WTC11 (cell line): ENCODE measurements around the gene RP2. TPM values are rescaled to one million over a fixed set of nuclear protein-coding genes. Genes with fewer than 3 reads are reported as not detected.

ENCODE experiments used
- ATAC-seq: fragments of 200-7000 bp; cut with Tn5 transposase; 2 replicates; pipeline ENCODE4 v1.10.0; 2021; ENCODE audit warnings: mild to moderate bottlenecking, moderate library complexity
- CTCF ChIA-PET: fragments of 300-600 bp; sonication (Branson Sonifier 250); formaldehyde crosslinking; loops from one replicate; lab custom pipeline; 2021; ENCODE audit warnings: antibody characterized with exemption; lab: Charles Lee
- POLR2A ChIA-PET: fragments of 350-600 bp; sonication (Branson Sonifier 250); formaldehyde crosslinking; loops from one replicate; lab custom pipeline; 2021; ENCODE audit warnings: antibody characterized with exemption; lab: Charles Lee
- DNase-seq: peaks from one replicate; pipeline ENCODE4 v3.0.0; 2021; ENCODE audit warnings: low spot score
- H3K27ac Mint-ChIP-seq: 2 replicates; pipeline ENCODE4 v1.8.0; 2021; ENCODE audit warnings: mixed read lengths
- H3K27me3 Mint-ChIP-seq: 2 replicates; pipeline ENCODE4 v1.8.0; 2021; ENCODE audit warnings: low read depth, mild to moderate bottlenecking, moderate library complexity, mixed read lengths
- H3K36me3 Mint-ChIP-seq: 2 replicates; pipeline ENCODE4 v1.8.0; 2021; ENCODE audit warnings: mixed read lengths
- H3K4me1 Mint-ChIP-seq: 2 replicates; pipeline ENCODE4 v1.8.0; 2022; ENCODE audit warnings: mixed read lengths
- H3K4me3 Mint-ChIP-seq: 2 replicates; pipeline ENCODE4 v1.8.0; 2021; ENCODE audit warnings: mild to moderate bottlenecking, moderate library complexity, mixed read lengths
- H3K9me3 Mint-ChIP-seq: 2 replicates; pipeline ENCODE4 v1.8.0; 2021; ENCODE audit warnings: mixed read lengths
- EMX1 ChIP-seq: fragments of 250-450 bp; sonication (Bioruptor Pico); IDR thresholded peaks from 2 replicates; pipeline ENCODE4 v1.8.0; 2021; ENCODE audit warnings: mild to moderate bottlenecking
- ESRRA ChIP-seq: sonication (generic); formaldehyde crosslinking; IDR thresholded peaks from 2 replicates; pipeline ENCODE4 v1.8.1; 2022; ENCODE audit warnings: mild to moderate bottlenecking, missing genetic modification reagents, borderline replicate concordance
- GTF2I ChIP-seq: fragments of 250-450 bp; sonication (Bioruptor Pico); conservative IDR thresholded peaks from 2 replicates; pipeline ENCODE4 v1.4.0; 2021; ENCODE audit warnings: mild to moderate bottlenecking
- IRF1 ChIP-seq: sonication (generic); formaldehyde crosslinking; IDR thresholded peaks from 2 replicates; pipeline ENCODE4 v1.8.0; 2023; ENCODE audit warnings: missing genetic modification reagents
- IRF2 ChIP-seq: sonication (generic); formaldehyde crosslinking; IDR thresholded peaks from 2 replicates; pipeline ENCODE4 v1.8.0; 2022; ENCODE audit warnings: low read depth, missing genetic modification reagents, borderline replicate concordance
- KAT7 ChIP-seq: sonication (generic); formaldehyde crosslinking; IDR thresholded peaks from 2 replicates; pipeline ENCODE4 v1.8.1; 2023; ENCODE audit warnings: missing genetic modification reagents, mild to moderate bottlenecking, borderline replicate concordance
- NR1H2 ChIP-seq: sonication (generic); formaldehyde crosslinking; IDR thresholded peaks from 2 replicates; pipeline ENCODE4 v1.9.0; 2021; ENCODE audit warnings: mild to moderate bottlenecking, moderate library complexity, missing genetic modification reagents
- SOX15 ChIP-seq: fragments of 250-450 bp; sonication (Bioruptor Pico); IDR thresholded peaks from 2 replicates; pipeline ENCODE4 v1.9.0; 2021; ENCODE audit warnings: mild to moderate bottlenecking
- ZNF232 ChIP-seq: sonication (generic); formaldehyde crosslinking; IDR thresholded peaks from 2 replicates; pipeline ENCODE4 v1.8.0; 2022; ENCODE audit warnings: mild to moderate bottlenecking, missing genetic modification reagents
- ZNF263 ChIP-seq: sonication (generic); formaldehyde crosslinking; IDR thresholded peaks from 2 replicates; pipeline ENCODE4 v1.8.1; 2022; ENCODE audit warnings: low read depth, mild to moderate bottlenecking, moderate library complexity, missing genetic modification reagents
- ZNF416 ChIP-seq: fragments of 250-450 bp; sonication (Bioruptor Pico); IDR thresholded peaks from 2 replicates; pipeline ENCODE4 v1.9.0; 2021; ENCODE audit warnings: mild to moderate bottlenecking, inconsistent platforms
- ZNF671 ChIP-seq: fragments of 250-450 bp; sonication (Bioruptor Pico); IDR thresholded peaks from 2 replicates; pipeline ENCODE4 v1.8.0; 2021; ENCODE audit warnings: mild to moderate bottlenecking
- total RNA-seq: library from RNA; stranded (reverse); gene quantifications from 3 replicates; pipeline ENCODE4 v1.2.3, GENCODE V29; 2021
- TF ChIP-seq, protein P1 (sequence below): sonication (generic); formaldehyde crosslinking; IDR thresholded peaks from 2 replicates; pipeline ENCODE4 v1.8.0; 2022; ENCODE audit warnings: mild to moderate bottlenecking, missing genetic modification reagents
- TF ChIP-seq, protein P2 (sequence below): sonication (generic); formaldehyde crosslinking; IDR thresholded peaks from 2 replicates; pipeline ENCODE4 v1.8.1; 2022; ENCODE audit warnings: mild to moderate bottlenecking, missing genetic modification reagents, moderate library complexity, borderline replicate concordance
- TF ChIP-seq, protein P3 (sequence below): sonication (generic); formaldehyde crosslinking; IDR thresholded peaks from 2 replicates; pipeline ENCODE4 v1.8.1; 2022; ENCODE audit warnings: missing genetic modification reagents, borderline replicate concordance
- TF ChIP-seq, protein P4 (sequence below): sonication (generic); formaldehyde crosslinking; IDR thresholded peaks from 2 replicates; pipeline ENCODE4 v1.8.0; 2022; ENCODE audit warnings: missing genetic modification reagents

RP2 gene
- total RNA-seq, 1 experiment from 2014 or later, result 6.9 TPM

DNA sequence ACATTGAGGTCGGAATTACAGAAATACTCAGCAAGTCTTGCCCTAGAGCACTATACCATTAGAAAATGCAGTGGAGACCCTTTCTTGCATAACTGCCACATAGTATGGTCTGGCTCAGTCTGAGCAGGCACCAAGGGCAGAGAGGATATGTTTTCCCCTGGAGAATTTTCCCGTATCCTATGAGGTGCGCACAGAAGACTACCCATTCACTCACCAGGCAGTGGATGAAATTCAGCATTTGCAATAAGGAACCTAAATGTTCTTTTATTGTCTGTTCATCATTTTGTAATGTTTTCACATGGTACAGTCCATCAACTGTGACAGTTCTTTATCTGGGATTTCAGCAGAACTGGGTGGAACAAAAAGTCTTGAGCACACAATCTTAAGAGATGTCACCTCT, 90.9 kb downstream of the RP2 start:
- ChIA-PET CTCF (no interaction called here), POLR2A (no interaction called here)
- H3K27me3 Mint-ChIP-seq, result no peaks in the 10 kb centered on the region
- peaks cover 16% of the 10 kb centered on the region for H3K4me1 Mint-ChIP-seq
- no peak for ATAC-seq
- TF ChIP-seq ZNF232 (CRISPR knock-in tag) (no peak), ZNF671 (no peak), EMX1 (CRISPR knock-in tag) (no peak)
- TF ChIP-seq, protein P1, sequence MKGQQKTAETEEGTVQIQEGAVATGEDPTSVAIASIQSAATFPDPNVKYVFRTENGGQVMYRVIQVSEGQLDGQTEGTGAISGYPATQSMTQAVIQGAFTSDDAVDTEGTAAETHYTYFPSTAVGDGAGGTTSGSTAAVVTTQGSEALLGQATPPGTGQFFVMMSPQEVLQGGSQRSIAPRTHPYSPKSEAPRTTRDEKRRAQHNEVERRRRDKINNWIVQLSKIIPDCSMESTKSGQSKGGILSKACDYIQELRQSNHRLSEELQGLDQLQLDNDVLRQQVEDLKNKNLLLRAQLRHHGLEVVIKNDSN (CRISPR knock-in tag), result no peak
- H3K27ac Mint-ChIP-seq, result 0 out of 2 replicates have a peak overlapping the region, but pooled peaks have one; percentile 5
- no peak for DNase-seq
- no peak overlapping the region for H3K4me3 Mint-ChIP-seq
- no peaks in the 10 kb centered on the region for H3K9me3 Mint-ChIP-seq
- H3K36me3 Mint-ChIP-seq, result no peaks in the 10 kb centered on the region

GRCh38 chrX:46929439-46930261, 92.8 kb downstream of the RP2 start:
- no peaks in the 10 kb centered on the region for H3K27me3 Mint-ChIP-seq
- H3K4me1 Mint-ChIP-seq, result peaks cover 10% of the 10 kb centered on the region
- H3K4me3 Mint-ChIP-seq, result no peak overlapping the region
- no peaks in the 10 kb centered on the region for H3K36me3 Mint-ChIP-seq
- CTCF ChIA-PET, result no interaction called here
- H3K27ac Mint-ChIP-seq, result no peak overlapping the region
- TF ChIP-seq, protein P2, sequence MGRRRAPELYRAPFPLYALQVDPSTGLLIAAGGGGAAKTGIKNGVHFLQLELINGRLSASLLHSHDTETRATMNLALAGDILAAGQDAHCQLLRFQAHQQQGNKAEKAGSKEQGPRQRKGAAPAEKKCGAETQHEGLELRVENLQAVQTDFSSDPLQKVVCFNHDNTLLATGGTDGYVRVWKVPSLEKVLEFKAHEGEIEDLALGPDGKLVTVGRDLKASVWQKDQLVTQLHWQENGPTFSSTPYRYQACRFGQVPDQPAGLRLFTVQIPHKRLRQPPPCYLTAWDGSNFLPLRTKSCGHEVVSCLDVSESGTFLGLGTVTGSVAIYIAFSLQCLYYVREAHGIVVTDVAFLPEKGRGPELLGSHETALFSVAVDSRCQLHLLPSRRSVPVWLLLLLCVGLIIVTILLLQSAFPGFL (CRISPR knock-in tag), result no peak
- TF ChIP-seq SOX15 (CRISPR knock-in tag), result no peak
- no peak for TF ChIP-seq ZNF263 (CRISPR knock-in tag)
- TF ChIP-seq ZNF416 (CRISPR knock-in tag), result no peak
- no peak for TF ChIP-seq IRF2 (CRISPR knock-in tag)
- no peak for TF ChIP-seq IRF1 (CRISPR knock-in tag)
- no peak for TF ChIP-seq NR1H2 (CRISPR knock-in tag)
- TF ChIP-seq, protein P3, sequence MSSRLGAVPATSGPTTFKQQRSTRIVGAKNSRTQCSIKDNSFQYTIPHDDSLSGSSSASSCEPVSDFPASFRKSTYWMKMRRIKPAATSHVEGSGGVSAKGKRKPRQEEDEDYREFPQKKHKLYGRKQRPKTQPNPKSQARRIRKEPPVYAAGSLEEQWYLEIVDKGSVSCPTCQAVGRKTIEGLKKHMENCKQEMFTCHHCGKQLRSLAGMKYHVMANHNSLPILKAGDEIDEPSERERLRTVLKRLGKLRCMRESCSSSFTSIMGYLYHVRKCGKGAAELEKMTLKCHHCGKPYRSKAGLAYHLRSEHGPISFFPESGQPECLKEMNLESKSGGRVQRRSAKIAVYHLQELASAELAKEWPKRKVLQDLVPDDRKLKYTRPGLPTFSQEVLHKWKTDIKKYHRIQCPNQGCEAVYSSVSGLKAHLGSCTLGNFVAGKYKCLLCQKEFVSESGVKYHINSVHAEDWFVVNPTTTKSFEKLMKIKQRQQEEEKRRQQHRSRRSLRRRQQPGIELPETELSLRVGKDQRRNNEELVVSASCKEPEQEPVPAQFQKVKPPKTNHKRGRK, result no peak
- no peak for TF ChIP-seq KAT7 (CRISPR knock-in tag)
- TF ChIP-seq, protein P4, sequence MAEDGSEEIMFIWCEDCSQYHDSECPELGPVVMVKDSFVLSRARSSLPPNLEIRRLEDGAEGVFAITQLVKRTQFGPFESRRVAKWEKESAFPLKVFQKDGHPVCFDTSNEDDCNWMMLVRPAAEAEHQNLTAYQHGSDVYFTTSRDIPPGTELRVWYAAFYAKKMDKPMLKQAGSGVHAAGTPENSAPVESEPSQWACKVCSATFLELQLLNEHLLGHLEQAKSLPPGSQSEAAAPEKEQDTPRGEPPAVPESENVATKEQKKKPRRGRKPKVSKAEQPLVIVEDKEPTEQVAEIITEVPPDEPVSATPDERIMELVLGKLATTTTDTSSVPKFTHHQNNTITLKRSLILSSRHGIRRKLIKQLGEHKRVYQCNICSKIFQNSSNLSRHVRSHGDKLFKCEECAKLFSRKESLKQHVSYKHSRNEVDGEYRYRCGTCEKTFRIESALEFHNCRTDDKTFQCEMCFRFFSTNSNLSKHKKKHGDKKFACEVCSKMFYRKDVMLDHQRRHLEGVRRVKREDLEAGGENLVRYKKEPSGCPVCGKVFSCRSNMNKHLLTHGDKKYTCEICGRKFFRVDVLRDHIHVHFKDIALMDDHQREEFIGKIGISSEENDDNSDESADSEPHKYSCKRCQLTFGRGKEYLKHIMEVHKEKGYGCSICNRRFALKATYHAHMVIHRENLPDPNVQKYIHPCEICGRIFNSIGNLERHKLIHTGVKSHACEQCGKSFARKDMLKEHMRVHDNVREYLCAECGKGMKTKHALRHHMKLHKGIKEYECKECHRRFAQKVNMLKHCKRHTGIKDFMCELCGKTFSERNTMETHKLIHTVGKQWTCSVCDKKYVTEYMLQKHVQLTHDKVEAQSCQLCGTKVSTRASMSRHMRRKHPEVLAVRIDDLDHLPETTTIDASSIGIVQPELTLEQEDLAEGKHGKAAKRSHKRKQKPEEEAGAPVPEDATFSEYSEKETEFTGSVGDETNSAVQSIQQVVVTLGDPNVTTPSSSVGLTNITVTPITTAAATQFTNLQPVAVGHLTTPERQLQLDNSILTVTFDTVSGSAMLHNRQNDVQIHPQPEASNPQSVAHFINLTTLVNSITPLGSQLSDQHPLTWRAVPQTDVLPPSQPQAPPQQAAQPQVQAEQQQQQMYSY (CRISPR knock-in tag), result no peak
- TF ChIP-seq GTF2I (CRISPR knock-in tag), result no peak
- no peak for TF ChIP-seq ESRRA (CRISPR knock-in tag)
- POLR2A ChIA-PET, result no interaction called here
- ATAC-seq, result no peak
- H3K9me3 Mint-ChIP-seq, result no peaks in the 10 kb centered on the region
- DNase-seq, result no peak

Other genes with a start within 250 kb of the RP2 start
- 16.2 to 18.4 TPM (median 18.0 TPM) in 3 replicates for gene SLC9A7, start 77.9 kb upstream of the RP2 start, total RNA-seq
- gene JADE3, start 75.4 kb downstream of the RP2 start, total RNA-seq, result 14.6 to 19.2 TPM (median 16.8 TPM) in 3 replicates
- 1.6 to 2.7 TPM (median 1.6 TPM) in 3 replicates for gene RGN, start 241.4 kb downstream of the RP2 start, total RNA-seq